D721Med (cell line): ENCODE measurements around the gene MRPL17.

Experiments
- DNase-seq: peaks from one replicate; pipeline ENCODE4 v3.0.0; 2011; ENCODE audit warnings: low spot score; ENCODE audit not compliant: insufficient read length
- FAIRE-seq: peaks from 2 replicates; lab custom pipeline; 2011; peaks lifted over from hg19 to GRCh38; lab: Jason Lieb, UNC
- CTCF ChIP-seq: IDR thresholded peaks from 2 replicates; pipeline ENCODE4 v1.5.1; 2012; ENCODE audit warnings: mild to moderate bottlenecking, control low read depth; ENCODE audit not compliant: insufficient read depth; ENCODE audit errors: missing control alignments

The MRPL17 gene

GRCh38 chr11:6681505-6681904, 1.6 kb downstream of the MRPL17 start:
- DNase-seq (no peak), FAIRE-seq (no peak)
- TF ChIP-seq CTCF: no peak

GRCh38 chr11:6677018-6677417, 6.1 kb downstream of the MRPL17 start:
- DNase-seq (no peak), FAIRE-seq (no peak)
- no peak for TF ChIP-seq CTCF

GRCh38 chr11:6674862-6675261, 8.3 kb downstream of the MRPL17 start:
- FAIRE-seq: no peak
- no peak for DNase-seq
- TF ChIP-seq CTCF: no peak

- no peak for TF ChIP-seq CTCF
- DNase-seq: no peak
- no peak for FAIRE-seq
Observed at GRCh38 chr11:6674219-6674597, 8.9 kb downstream of the MRPL17 start.

- no peak for TF ChIP-seq CTCF
- FAIRE-seq (no peak), DNase-seq (no peak)
Observed at GRCh38 chr11:6673523-6674218, 9.5 kb downstream of the MRPL17 start.

GRCh38 chr11:6671991-6672390, 11.1 kb downstream of the MRPL17 start:
- no peak for TF ChIP-seq CTCF
- FAIRE-seq (no peak), DNase-seq (no peak)

- no peak for FAIRE-seq
- TF ChIP-seq CTCF: no peak
- DNase-seq: no peak
Observed at GRCh38 chr11:6670202-6670830, 12.8 kb downstream of the MRPL17 start.
